A204.1 (cell line): ENCODE results near the gene MYO3B.
"Not testable (repeated sequence)": the region's sequence is repeated elsewhere in the genome, so short reads cannot be mapped to it uniquely, and the experiment has no call there.

Source experiments
- FAIRE-seq: peaks from 2 replicates; lab custom pipeline; 2012; peaks lifted over from hg19 to GRCh38; lab: Jason Lieb, UNC

Gene MYO3B

GRCh38 chr2:170567429-170567828, 389.5 kb downstream of the MYO3B start:
- FAIRE-seq = no peak

- no peak for FAIRE-seq
Observed at GRCh38 chr2:170568511-170568910, 390.6 kb downstream of the MYO3B start.

- FAIRE-seq = no peak
Observed at GRCh38 chr2:170571612-170572011, 393.7 kb downstream of the MYO3B start.

DNA sequence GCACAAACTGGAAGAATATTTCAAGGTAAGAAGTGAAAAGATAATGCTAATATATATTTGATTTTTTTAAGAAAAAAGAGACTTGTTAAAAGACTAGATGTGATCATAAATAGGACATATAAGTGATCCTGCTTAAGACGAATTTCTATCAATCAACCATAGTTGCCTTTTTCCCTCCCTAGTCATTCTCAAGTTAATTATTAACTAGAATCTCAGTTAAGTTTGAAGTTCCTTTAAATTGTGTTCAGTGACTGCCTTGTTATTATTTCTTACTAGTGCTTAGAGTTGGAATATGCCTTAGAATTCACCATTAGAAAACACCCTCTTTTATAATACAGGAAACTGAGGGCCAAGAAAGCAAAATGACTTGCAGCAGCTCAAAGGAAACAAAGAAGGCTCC, 395.7 kb downstream of the MYO3B start:
- FAIRE-seq = no peak

GRCh38 chr2:170576296-170576695, 398.3 kb downstream of the MYO3B start:
- FAIRE-seq = no peak

DNA sequence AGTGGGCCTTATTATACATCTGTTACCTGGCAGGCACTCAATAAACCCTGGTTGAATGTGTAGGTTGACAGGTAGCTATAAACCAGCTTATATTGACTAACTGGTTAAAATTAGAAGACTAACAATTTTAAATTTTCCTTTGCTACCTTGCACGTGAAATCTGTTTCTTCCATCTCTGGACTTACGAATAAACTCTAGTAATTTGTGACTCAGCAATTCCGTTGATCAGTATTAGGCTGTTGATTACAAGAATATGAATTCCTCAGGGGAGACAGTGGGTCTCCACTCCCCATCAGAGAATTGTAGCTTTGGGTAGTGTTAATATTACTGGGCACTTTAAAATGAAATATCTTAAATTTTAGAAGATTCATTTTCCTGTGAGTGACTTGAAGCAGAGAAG, 399.4 kb downstream of the MYO3B start:
- no peak for FAIRE-seq

GRCh38 chr2:170578606-170579005, 400.7 kb downstream of the MYO3B start:
- no peak for FAIRE-seq

GRCh38 chr2:170579511-170579910, 401.6 kb downstream of the MYO3B start:
- FAIRE-seq = no peak

- FAIRE-seq = no peak
Observed at GRCh38 chr2:170582313-170582712, 404.4 kb downstream of the MYO3B start.

GRCh38 chr2:170582751-170583463, 405.0 kb downstream of the MYO3B start:
- FAIRE-seq = no peak

DNA sequence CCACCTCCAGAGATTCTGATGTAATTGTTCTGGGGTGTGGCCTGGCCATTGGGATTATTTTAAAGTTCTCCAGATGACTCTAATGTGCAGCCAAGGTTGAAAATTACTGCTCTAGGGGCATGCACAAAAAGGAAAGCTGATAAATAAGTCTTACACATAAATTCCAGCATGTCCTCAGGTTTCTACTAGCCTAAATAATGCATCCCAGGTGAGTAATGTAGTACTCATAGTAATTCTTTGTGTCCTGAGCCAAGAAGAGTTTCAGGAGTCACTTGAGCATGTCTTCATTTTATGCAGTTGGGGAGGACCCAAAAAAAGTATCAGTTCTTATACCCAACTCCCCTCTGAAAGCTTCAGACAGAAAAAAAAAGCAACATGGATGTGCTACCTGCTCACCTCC, 407.1 kb downstream of the MYO3B start:
- FAIRE-seq = no peak

DNA sequence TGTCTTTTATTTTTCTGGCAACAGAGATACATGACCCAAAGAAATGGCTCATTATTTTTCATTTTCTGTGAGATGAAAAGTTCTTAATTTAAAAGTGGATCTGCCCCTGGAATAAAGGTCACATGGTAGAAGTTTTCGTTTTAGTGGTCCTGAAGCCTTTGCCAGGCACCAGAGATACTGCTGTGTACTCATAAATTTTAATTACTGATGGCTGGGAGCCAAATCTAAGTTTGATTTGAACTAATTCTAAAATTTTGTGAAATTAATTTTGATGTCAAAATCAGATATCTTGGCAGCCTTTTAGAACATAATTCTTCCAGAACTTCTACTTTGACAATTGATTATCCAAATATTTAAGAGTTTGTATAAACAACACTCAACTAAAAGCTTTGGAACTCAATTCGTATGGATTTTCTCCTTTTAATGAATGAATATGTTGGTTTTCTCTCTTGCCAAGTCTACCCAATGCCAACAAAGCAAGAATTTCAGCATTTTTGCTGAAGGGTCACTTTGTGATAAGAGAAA, 408.7 kb downstream of the MYO3B start:
- FAIRE-seq = no peak

- FAIRE-seq = no peak
Observed at GRCh38 chr2:170587117-170587516, 409.2 kb downstream of the MYO3B start.

DNA sequence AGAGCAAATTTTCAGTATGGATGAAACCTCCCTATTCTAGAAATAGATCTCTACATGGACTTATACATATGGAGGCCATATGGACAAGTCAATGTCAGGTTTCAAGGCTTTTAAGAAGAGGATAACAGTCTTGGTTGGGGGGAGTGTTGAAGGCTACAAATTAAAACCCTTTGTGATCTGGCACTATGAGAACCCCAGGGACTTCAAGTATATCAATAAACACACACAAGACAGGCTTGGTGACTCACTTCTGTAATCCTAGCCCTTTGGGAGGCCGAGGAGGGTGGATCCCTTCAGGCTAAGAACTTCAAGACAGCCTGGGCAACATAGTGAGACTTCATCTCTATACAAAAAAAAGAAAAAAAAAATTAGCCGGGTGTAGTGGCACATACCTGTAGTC, 410.0 kb downstream of the MYO3B start:
- no peak for FAIRE-seq

DNA sequence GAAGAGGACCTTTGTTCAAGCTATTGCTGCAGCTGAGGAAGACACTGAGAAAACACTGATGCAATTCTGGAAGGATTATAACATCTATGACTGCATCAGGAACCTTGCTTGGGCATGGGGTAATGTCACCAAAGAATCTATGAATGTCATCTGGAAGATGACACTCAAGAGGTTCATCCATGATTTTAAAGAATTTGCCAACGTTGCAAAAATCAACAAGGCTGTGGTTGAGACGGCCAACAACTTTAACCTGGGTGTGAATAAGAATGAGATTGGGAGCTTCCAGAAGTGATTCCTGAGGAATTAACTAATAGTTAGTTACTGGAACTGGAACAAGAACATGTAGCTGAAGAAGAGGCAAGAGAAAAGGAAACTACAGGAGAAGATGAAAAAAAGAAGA, 410.8 kb downstream of the MYO3B start:
- no peak for FAIRE-seq

GRCh38 chr2:170596576-170596975, 418.6 kb downstream of the MYO3B start:
- FAIRE-seq = no peak

DNA sequence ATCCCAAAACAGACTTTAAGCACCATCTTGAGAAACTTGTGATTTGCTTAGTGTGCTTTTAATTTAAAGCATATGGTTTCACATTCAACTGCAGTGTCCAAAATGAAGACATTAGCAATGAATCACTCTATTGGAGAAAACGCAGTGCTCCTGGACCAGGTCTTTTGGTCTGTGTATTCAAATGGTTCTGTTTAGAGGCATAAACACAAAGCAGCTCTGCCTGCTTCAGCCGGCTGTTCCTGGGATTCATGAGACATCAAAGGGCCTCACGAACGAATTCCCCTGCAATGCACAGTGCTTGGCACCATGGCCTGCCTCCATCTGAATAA, 420.1 kb downstream of the MYO3B start:
- no peak for FAIRE-seq

- no peak for FAIRE-seq
Observed at GRCh38 chr2:170601489-170601888, 423.5 kb downstream of the MYO3B start.

- no peak for FAIRE-seq
Observed at GRCh38 chr2:170605862-170606261, 427.9 kb downstream of the MYO3B start.

DNA sequence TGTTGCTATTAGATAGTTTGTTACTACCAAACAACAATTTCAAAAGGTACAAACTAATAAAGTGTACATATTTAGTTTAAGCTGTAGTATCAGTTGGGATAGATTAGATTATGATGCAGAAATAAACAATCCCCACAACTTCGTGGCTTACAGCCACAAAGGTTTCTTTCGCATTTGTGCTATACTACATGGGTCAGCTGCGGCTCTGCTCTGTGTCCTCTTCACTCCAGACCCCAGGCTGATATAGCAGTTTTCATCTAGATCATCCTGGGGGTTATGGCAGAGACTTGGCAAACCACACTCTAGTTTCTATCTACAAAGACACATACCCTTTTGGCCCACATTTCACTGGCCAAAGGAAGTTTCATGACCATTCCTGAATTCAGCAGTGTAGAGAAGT, 429.2 kb downstream of the MYO3B start:
- FAIRE-seq = no peak

DNA sequence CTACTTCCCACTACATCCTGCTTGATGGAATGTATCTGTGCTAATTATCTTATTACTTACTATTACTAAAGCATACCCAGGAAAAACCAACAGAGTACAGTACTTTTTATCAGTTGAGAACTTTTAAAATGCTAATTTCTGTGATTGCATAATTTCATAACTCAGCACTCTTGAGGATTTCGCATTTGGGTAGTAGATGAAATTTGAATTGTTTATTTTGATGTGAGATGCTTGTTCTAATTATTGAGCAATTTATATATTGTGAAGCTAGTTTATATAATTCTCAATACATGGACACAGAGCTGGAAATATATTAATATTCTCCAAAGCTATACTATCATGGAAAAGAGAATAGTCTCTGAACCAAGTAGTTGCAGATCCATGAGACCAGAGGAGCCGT, 432.7 kb downstream of the MYO3B start:
- no peak for FAIRE-seq

DNA sequence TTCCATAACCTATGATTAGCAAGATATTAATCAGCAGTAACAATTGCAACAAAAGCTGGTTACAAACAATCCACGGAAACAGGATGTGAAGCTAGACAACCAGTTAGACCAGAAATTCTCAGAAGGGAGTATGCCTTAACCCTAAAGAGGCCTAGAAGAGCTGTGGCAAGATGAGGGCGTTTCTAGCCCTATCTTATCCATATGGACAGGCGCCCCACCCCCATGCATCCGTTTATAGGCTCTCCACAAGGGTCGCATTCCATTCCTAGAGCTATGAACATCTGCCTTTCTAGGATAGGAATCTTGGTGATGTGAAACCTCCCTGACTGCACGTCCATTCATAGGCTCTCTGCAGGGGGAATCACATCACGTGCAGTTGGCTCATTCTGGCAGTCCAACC, 441.0 kb downstream of the MYO3B start:
- FAIRE-seq = not testable (repeated sequence)

GRCh38 chr2:170635094-170635493, 457.1 kb downstream of the MYO3B start:
- FAIRE-seq = not testable (repeated sequence)

DNA sequence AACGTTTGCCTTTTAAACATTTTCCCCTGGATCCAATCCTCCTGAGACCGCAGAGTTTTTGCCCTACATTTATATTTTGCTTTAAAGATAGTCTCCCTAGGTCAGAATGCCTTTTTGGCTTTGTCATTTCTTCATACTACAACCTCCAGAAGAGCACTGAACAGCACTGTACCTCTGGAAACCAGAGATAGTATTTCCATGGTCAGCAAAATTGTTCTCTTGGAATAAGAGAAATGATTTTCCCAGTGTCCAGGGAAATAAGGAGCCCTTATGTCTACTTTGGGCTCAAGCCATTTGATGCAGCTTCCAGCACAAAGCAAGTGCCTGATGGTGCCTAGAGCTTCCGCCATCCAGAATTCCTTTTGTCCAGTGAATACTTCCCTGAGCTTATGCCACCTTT, 461.7 kb downstream of the MYO3B start:
- FAIRE-seq = no peak

DNA sequence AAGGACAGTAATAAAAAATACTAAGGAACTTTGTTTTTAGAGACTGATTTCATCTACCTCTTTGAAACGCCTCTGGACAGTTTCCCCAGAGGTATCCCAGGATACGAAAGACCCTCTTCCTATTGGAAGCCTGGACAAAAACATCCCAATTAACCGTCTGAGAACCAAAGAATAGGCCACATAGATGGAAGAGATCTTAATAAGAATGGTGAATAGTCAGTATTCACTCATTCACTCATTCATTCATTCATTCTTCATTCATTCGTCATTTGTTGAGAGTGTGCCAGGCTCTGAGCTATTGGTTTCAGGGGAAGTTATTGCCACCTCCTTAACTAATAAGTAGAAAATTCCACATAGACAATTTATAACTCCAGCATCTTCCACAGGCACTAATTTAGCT, 464.0 kb downstream of the MYO3B start:
- no peak for FAIRE-seq
